Left forelimb (tissue), 1 donor: ENCODE measurements around the gene FIBCD1.

ENCODE experiments used
- DNase-seq: peaks from one replicate; pipeline ENCODE4 v3.0.0-alpha.2; 2018; ENCODE audit warnings: low spot score

The FIBCD1 gene

GRCh38 chr9:130906735-130907416 is 32.2 kb downstream of the FIBCD1 start:
- DNase-seq = no peak

- DNase-seq = no peak
Measured at GRCh38 chr9:130905902-130906734, 32.9 kb downstream of the FIBCD1 start.

GRCh38 chr9:130905125-130905901 is 33.7 kb downstream of the FIBCD1 start:
- no peak for DNase-seq

DNA sequence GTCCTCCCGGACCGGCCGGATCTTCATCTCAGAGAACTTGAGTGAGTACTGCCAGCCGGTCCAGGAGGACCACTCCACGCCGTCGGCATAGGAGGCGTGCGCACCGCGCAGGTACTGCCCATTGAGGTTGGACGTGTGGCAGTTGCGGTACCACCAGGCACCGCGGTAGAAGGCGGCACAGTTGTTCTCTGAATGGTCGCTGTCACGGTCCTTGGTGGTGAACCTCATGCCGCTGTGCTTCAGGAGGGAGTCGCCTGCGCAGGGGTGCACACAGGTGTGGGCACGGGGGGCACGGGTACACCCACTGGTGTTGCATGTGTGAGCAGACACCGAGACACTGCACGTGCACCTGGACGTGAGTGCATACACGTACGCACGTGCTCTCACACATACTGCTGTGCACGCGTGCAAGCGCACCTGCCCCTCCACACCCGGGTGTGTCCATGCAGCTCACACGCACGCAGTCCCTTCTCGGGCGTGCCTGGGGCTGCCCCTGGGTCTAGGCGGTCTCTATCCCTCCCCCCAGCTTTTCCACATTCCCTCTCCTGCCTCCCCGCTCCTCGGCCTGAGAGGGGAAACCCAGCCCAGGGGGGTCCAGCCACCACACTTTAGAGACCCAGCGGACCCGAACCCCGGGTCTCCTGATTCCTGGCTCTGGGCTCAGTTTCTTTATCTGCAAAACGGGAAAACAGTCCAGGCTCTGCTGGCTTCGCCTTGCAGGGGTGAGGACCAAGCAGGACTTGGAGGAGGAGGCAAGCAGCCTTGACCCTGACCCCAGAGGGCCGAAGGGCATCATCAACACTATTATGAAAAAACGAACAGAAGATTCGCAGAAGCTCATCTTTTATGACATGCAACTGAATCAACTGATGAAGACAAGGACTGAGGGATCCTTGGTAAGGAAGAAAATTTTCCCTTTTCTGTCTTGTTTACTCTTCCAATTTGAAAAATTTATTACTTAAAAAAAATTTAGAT is 34.7 kb downstream of the FIBCD1 start:
- DNase-seq = no peak

GRCh38 chr9:130903194-130904069 is 35.6 kb downstream of the FIBCD1 start:
- no peak for DNase-seq

GRCh38 chr9:130902204-130903185 is 36.6 kb downstream of the FIBCD1 start:
- DNase-seq = no peak

- DNase-seq = no peak
Measured at GRCh38 chr9:130901498-130902203, 37.4 kb downstream of the FIBCD1 start.

DNA sequence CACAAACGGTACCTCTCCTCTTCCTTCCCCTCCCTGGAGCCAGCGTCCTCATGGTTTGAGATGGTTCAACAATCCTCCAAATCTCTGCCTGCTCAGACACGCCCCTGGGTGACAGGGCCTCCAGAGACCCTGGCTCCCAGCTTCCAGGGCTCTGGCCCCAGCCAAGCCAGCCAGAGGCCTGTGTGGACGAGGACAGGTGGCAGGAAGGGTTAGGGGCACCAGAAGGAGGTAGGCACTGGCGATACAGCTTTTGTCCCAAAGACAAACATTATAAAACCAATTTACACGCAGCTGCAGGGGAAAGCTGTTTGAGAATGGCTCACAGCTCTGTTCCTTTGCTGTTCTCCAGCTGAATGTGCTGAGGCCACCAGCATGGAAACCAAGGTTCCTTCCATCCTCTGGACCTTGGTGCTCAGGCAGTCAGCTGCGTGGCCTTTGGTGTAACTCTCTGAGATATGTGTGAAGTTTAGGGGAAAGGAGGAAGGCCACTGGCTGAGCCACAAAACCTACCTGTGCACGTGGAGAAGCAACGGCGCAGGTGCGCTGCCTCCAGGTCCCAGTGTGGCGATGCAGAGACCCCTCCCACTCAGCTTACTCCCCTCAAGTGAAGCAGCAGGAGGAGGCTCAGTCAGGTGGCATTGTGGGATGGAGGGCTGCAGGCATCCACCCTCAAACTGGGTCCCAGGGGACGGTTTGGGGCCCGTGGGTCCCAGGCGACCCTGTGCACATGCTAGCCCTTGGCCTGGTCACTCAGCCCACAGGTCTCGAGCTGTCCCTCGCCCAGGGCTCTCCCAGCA is 38.1 kb downstream of the FIBCD1 start:
- DNase-seq = no peak

DNA sequence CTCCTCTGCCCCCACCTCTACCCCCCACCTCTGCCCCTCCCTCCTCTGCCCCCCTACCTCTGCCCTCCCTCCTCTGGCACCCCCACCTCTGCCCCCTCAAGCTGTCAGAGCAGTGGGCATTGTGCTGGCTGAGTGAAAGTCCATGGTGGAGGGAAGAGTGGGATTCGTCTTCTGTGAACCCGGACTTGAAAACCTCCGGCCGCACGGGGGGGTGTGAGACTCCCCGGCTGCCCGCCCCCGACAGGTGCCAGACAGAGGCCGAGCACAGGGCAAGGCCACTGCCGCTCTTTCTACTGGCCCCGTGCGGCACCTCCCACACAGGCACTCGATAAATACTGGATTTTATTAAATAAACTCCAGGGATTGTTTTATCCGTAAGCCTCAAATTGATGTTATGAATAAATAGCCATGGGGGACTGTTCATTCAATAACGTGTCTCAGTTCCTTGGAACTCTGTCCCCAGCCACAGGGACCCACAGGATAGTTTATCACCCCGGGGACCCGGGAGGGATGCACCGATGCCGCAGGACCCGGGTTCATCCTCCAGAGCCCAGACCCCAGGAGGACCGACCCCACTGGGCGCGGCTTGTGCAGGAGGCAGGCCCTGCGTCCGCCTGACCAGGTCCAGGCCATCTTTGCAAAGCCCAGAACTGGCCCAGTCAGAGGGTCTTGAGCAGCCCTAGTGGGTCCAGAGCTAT is 39.8 kb downstream of the FIBCD1 start:
- DNase-seq = no peak

DNA sequence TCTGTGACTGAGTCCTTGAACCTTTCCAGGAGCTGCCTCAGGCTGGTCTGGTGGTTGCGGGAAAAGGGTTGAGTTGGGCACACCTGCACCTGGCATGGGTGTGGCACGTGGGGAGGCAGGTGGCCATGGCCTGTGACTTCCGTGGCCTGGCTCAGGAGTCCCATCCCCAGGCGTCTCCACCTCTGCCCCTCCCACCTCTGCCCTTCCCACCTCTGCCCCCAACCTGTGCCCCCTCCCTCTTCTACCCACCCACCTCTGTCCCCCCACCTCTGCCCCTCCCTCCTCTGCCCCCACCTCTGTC is 40.5 kb downstream of the FIBCD1 start:
- no peak for DNase-seq

GRCh38 chr9:130897848-130898551 is 41.0 kb downstream of the FIBCD1 start:
- no peak for DNase-seq

DNA sequence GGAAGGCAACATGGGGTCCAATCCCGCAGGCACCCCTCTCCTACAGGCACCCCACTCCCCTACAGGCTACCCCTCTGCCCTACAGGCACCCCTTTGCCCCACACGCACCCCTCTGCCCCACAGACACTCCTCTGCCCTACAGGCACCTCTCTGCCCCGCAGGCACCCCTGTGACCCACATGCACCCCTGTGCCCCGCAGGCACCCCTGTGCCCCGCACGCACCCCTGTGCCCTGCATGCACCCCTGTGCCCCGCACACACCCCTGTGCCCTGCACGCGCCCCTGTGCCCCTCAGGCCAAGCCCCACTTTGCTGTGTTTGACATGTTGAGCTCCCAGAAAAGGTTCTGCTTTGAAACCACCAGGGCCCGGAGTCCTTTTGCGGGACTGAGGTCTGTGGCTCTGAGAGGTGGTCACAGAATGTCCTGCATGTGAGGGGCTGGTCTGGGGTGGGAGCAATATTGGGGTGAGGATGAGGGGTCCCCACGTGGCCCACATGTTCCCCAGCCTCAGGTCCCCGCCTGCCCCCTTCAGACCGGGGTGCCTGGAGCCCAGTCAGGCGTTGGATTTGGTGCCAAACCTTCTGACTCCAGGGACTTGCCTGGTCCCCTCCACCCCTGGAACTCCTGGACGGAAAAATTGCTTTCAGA is 41.8 kb downstream of the FIBCD1 start:
- no peak for DNase-seq

GRCh38 chr9:130896233-130897014 is 42.6 kb downstream of the FIBCD1 start, which contains the start of gene QRFP:
Gene QRFP, minus strand, starts transcription at chr9:130896812. Its CDS starts 2,974 bp downstream, at chr9:130893838.
- no peak for DNase-seq

DNA sequence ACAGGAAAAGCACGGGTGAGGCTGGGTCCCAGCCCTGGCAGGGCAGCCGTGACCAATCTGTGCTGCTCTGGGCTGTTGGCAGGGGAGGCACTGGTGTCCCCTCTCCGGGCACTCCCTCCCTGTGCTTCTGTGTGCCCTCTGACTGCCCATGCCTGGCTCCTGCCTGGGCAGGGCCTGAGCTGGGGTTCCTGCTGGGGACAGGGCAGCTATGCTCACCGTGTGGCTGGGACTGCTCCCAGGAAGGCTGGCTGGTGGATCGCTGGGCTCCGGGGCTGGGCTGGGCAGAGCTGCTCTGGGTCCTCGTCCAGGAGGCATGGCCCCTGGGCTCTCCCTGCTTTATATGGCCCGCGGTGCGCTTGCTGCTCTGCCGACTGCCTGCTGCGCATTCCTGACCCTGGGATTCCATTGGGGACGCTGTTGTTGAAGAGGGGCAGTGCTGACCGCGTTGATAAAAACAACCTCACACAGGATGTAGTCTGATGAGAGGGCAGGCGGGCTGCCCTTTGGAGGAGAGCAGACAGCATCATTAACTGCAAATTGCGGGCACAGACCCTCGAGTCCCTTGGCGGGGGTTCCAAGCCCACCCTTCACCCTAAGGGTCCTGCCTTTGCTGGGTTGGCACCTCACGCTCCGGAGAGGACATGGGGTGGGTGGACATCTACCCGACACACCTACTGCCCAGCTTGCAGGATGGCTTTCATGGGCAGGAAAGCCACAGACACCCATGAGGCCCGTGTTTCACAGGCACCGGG is 43.4 kb downstream of the FIBCD1 start:
- DNase-seq = no peak
